ENCODE results near the gene SLC66A3.
A peak's percentile ranks its signal among the peaks of the same experiment; 100 is the strongest.

The SLC66A3 gene

GRCh38 chr2:11121099-11121822 is 34.0 kb upstream of the SLC66A3 start:
- no peak overlapping the region for H3K27ac Mint-ChIP-seq
- TF ChIP-seq, protein P1, sequence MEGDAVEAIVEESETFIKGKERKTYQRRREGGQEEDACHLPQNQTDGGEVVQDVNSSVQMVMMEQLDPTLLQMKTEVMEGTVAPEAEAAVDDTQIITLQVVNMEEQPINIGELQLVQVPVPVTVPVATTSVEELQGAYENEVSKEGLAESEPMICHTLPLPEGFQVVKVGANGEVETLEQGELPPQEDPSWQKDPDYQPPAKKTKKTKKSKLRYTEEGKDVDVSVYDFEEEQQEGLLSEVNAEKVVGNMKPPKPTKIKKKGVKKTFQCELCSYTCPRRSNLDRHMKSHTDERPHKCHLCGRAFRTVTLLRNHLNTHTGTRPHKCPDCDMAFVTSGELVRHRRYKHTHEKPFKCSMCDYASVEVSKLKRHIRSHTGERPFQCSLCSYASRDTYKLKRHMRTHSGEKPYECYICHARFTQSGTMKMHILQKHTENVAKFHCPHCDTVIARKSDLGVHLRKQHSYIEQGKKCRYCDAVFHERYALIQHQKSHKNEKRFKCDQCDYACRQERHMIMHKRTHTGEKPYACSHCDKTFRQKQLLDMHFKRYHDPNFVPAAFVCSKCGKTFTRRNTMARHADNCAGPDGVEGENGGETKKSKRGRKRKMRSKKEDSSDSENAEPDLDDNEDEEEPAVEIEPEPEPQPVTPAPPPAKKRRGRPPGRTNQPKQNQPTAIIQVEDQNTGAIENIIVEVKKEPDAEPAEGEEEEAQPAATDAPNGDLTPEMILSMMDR (IDR thresholded peaks at IDR 0.05; ENCODE audit: unreplicated experiment in 3 of 3): no peak
- no peaks in the 10 kb centered on the region for H3K9me3 Mint-ChIP-seq
- H3K27me3 Mint-ChIP-seq (ENCODE audit: low read depth): peaks cover 43% of the 10 kb centered on the region
- H3K4me3 Mint-ChIP-seq: no peak overlapping the region
- H3K36me3 Mint-ChIP-seq (ENCODE audit: low read depth): no peaks in the 10 kb centered on the region
- H3K4me1 Mint-ChIP-seq: no peaks in the 10 kb centered on the region

GRCh38 chr2:11121823-11122155 is 33.5 kb upstream of the SLC66A3 start:
- H3K27me3 Mint-ChIP-seq (ENCODE audit: low read depth): peaks cover 40% of the 10 kb centered on the region
- H3K36me3 Mint-ChIP-seq (ENCODE audit: low read depth): no peaks in the 10 kb centered on the region
- H3K4me1 Mint-ChIP-seq: no peaks in the 10 kb centered on the region
- H3K4me3 Mint-ChIP-seq: no peak overlapping the region
- no peaks in the 10 kb centered on the region for H3K9me3 Mint-ChIP-seq
- no peak overlapping the region for H3K27ac Mint-ChIP-seq
- TF ChIP-seq, protein P1 (IDR thresholded peaks at IDR 0.05; ENCODE audit: unreplicated experiment in 3 of 3): no peak

GRCh38 chr2:11122380-11122779 is 32.9 kb upstream of the SLC66A3 start:
- no peak overlapping the region for H3K27ac Mint-ChIP-seq
- TF ChIP-seq, protein P1 (IDR thresholded peaks at IDR 0.05; ENCODE audit: unreplicated experiment in 3 of 3): no peak
- H3K36me3 Mint-ChIP-seq (ENCODE audit: low read depth): no peaks in the 10 kb centered on the region
- H3K9me3 Mint-ChIP-seq: no peaks in the 10 kb centered on the region
- H3K4me3 Mint-ChIP-seq: no peak overlapping the region
- no peaks in the 10 kb centered on the region for H3K4me1 Mint-ChIP-seq
- peaks cover 40% of the 10 kb centered on the region for H3K27me3 Mint-ChIP-seq (ENCODE audit: low read depth)

- H3K27ac Mint-ChIP-seq: no peak overlapping the region
- no peaks in the 10 kb centered on the region for H3K36me3 Mint-ChIP-seq (ENCODE audit: low read depth)
- H3K9me3 Mint-ChIP-seq: no peaks in the 10 kb centered on the region
- peaks cover 37% of the 10 kb centered on the region for H3K27me3 Mint-ChIP-seq (ENCODE audit: low read depth)
- TF ChIP-seq, protein P1 (IDR thresholded peaks at IDR 0.05; ENCODE audit: unreplicated experiment in 3 of 3): no peak
- H3K4me3 Mint-ChIP-seq: no peak overlapping the region
- H3K4me1 Mint-ChIP-seq: no peaks in the 10 kb centered on the region
Measured at GRCh38 chr2:11123001-11123809, 32.1 kb upstream of the SLC66A3 start.

DNA sequence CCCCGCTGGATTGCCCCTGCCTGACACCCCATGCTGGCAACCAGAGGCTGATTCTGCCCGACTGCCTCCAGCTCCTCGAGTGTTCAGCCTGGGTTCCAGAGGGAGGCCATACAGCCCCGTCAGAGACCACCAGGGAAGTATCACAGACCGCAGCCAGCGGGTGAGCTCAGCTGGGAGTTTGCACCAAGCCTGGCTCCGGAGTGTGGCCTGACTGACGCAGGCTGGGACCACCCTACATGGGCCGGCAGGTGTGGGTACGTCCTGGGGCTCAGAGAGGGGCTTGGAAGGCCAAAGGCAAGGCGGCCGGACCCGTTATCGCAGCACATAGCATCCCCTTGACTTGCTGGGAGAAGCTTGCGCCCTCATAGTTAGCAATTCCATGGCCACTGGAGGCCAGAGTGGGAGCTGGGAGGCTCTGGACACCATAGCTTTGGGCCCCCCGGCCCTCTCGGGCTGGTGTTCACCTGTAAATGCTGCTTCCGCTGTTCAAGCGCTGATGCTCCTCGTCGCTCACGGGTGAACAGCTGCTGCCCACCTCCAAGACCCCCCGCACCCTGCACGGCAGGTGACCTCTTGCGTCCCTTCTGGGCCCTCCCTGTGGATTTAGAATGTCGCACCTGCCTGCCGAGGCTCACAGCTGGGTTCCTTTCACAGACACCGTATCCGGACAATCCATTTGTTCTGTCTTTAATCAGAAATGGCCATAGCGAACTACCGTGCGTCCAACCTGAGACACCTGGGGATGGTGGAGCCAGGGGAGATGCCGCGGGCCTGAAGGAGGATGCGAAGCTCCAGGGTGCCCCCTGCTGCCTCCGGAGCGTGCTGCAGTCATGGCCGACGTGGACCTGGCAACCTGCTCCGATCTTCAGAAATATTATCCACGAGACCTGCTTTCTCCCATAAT is 31.2 kb upstream of the SLC66A3 start:
- TF ChIP-seq, protein P1 (IDR thresholded peaks at IDR 0.05; ENCODE audit: unreplicated experiment in 3 of 3): peak; percentile 86 to 88 (median 88)
- H3K27me3 Mint-ChIP-seq (ENCODE audit: low read depth): peaks cover 37% of the 10 kb centered on the region
- H3K9me3 Mint-ChIP-seq: no peaks in the 10 kb centered on the region
- no peak overlapping the region for H3K27ac Mint-ChIP-seq
- no peaks in the 10 kb centered on the region for H3K4me1 Mint-ChIP-seq
- H3K36me3 Mint-ChIP-seq (ENCODE audit: low read depth): no peaks in the 10 kb centered on the region
- no peak overlapping the region for H3K4me3 Mint-ChIP-seq
